HG03439 (cell line): Measurements from ENCODE around the gene TMEM219.
"Not testable (repeated sequence)": the region's sequence is repeated elsewhere in the genome, so short reads cannot be mapped to it uniquely, and the experiment has no call there.

Source experiments
- ATAC-seq: cut with Tn5 transposase; IDR thresholded peaks from one replicate; pipeline ENCODE4 v1.9.1; 2021; ENCODE audit warnings: mild to moderate bottlenecking, moderate library complexity; ENCODE audit not compliant: unreplicated experiment

Gene TMEM219, protein sequence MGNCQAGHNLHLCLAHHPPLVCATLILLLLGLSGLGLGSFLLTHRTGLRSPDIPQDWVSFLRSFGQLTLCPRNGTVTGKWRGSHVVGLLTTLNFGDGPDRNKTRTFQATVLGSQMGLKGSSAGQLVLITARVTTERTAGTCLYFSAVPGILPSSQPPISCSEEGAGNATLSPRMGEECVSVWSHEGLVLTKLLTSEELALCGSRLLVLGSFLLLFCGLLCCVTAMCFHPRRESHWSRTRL

DNA sequence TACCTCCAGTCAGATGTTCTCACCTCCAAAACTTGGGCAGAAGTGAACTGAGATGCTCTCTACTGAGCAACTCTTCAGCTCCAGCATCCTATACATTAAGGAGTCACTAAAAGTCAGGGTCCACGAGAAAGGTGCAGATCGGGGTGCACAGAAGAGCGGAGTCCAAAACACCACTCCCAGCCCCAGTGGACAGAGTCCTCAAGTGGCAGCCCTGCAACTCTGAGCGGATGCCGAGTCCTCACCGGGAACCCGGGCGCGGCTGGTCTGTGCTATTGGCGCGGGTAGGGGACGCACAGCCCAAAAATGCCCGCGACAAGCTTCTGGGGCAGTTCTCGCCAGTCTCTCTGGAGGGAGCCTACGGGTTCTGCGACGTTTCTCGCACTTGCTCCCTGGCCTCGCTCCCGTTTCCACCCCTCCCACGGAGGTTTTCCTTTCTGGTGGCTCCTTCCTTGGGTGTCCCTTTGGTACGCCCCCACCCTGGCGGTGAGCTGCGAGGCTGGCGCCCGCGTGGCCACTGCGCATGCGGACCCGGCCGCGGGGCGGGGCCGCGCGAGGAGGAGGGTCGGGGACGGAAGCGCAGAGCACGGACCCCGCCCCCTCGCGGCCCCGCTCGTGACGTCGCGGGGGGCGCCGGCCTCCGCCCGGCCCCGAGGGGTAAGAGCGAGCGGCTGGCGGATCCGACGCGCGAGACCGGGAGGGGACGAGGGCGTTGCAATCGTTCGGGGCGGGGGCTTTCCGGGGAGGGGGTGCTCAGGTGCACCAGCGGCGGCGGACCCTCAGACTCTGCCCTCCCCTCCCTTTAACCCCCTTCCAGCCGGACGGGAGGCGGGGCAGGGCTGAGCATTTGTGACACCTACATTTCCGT, at the start of gene TMEM219:
TSS of gene TMEM219 (plus strand) at position 601 of the 865 bp plus-strand sequence. CDS start 1,065 bp downstream, outside the sequence.
- ATAC-seq = peak; percentile 88

DNA sequence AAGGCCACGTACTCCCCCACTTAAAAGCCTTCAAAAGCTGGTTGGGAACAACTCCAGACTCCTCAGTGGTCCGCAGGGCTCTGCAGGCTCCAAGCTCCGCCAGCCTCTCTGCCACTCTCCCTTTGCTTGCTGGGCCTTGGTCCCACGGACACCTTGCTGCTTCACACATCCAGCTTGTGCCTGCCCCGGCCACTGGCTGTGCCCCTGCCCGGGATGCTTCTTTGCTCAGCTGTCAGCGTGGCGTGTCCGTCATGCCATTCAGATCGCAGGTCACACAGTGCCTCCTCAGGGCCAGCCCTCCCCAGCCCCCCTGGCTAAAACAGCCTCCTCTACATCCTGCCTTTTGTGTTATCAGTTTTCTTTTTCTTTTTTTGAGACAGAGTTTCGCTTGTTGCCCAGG, 49.8 kb upstream of the TMEM219 start:
- no peak for ATAC-seq

DNA sequence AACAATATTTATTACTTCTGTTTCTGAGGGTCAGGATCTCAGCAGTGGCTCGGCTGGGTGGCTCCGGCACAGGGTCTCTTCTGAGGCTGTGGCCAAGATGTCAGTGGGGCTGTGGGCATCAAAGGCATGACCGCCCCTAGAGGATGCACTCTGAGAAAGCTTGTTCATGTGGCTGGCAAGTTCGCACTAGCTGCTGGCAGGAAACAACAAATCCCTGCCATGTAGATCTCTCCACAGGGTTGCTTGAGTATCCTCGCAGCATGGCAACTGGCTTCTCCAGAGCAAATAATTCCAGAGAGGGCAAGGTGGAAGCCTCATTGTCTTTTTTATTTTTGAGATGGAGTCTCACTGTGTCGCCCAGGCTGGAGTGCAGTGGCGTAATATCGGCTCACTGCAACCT, 48.4 kb upstream of the TMEM219 start:
- no peak for ATAC-seq

DNA sequence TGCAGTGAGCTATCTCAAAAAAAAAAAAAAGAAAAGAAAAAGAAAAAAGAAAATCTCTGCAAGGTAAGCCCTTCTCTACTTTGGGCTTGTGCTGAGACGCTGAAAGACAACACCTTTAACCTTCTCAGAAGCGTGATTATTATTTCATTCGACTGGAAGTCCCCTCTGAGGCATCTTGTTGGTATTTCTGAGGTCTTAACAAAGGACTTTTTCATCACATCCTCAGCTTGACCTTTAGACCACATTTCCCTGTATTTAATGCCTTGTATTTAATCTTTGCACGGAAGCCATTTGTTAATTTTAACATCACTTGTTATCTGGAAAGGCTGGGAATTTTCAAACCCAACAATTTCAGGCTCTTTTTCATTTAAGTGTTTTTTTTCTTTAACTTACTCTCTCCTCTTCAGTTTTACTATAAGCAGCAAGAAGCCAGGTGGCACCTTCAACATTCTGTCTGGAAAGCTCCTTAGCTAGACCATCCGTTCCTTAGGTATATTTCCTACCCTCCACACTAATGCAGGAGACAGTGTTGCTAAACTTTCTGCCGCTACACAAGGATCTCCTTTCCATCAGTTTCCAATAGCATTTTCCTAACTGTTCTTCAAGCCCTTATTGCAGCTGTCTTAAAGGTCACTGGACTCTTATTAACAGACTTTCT, 46.2 kb upstream of the TMEM219 start:
- ATAC-seq = no peak

DNA sequence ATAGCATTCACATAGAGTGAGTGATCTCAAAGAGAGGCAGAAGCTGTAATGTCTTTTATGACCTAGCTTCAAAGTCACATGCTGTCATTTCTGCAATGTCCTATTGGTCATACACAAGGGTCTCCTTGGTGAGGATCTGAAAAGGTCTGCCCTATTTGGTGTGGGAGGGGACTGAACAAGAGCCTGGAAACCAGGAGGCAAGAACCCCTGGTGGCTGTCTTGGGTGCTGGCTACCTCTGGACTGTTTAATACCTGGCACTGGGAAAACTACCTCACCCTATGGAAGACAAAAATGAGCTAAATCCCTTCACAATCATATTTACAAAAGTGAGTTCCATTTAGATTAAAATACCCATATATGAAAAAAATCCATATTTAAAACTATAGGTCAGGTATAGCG, 44.9 kb upstream of the TMEM219 start:
- no peak for ATAC-seq

DNA sequence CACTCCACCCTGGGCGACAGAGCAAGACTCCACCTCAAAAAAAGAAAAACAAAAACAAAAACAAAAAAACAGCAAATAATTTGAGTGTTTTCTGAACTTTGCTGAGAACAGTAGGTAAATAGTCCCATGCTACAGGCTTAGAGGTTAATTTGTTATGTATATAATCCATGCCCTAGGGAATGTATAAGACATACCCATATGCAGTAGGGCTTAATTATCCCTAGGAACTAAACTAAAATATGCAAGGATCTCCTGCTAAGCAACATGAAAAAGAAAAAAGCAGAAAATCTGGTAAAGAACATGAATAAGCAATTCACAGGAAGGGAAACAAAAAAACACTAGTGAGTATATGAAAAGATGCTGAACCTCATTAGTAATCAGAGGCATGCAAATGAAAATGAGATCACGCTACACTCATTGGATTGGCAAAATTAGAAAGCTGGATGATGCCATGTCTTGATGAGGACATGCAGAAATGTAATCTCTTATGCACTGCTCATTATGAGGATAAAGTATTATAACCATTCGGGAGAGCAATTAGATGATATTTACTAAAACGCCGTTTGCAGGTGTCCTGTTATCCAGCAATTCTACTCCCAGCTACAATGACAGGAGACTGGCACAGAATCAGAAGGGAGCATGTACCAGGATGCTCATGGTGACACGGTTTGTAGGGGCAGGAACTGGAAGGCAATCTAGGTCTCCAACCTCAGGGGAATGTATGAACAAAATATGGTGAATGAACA, 41.4 kb upstream of the TMEM219 start:
- ATAC-seq = no peak

DNA sequence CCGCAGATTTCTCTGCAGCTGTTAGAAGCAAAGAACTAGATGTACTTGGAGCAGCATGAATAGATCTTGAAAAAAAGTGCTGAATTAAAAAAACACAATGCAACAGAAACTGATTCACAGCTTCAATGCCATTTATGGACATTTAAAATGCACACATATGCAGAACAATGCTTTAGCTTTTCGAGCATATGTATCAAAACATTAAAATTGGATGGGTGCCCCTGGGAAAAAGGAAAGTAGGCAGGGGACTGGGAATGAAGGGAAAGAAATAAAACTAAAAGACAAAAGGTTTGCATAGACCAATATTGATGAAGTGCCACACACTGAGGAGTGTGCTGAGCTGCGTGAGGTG, 40.9 kb upstream of the TMEM219 start:
- ATAC-seq = no peak

DNA sequence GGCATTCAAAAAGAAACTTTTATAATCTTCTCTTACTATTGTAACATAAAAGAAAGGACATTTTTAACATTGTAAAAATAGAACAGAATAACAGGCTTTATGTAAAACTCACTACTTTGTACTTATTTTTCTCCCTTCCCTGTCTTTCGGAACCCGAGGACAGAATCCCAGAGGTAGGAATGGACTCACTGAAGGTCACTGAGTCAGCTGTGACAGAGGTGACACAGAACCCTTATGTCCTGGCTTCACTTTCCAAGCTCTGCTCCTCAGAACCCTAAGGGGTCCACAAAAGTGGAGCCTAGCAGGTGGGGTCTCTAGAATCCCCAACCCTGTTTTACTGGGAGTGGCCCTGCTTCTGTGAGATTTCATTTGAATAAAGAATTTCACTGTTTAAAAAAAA, 39.6 kb upstream of the TMEM219 start:
- no peak for ATAC-seq

DNA sequence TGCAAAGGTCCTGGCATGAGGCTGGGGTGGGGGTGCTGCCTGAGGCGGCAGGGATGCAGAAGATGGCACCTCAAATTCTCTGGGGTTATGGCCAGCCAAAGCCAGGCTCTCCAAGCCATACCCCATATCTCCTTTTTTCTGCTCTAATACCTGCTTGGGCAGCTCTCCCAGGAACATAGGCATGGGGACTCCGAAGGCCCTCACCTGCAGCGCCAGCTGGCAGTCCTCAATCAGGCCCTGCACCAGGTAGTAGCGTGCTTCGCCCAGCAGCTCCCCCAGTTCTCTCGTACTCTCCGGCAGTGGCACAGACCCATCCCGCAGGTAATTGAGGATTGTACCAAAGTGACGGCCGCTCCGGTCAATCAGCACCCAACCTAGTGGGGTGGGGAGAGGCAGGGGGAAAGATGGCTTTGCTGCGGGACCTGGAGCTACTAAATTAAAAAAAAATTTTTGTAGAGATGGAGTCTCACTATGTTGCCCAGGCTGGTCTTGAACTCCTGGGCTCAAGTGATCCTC, 38.8 kb upstream of the TMEM219 start:
- no peak for ATAC-seq

DNA sequence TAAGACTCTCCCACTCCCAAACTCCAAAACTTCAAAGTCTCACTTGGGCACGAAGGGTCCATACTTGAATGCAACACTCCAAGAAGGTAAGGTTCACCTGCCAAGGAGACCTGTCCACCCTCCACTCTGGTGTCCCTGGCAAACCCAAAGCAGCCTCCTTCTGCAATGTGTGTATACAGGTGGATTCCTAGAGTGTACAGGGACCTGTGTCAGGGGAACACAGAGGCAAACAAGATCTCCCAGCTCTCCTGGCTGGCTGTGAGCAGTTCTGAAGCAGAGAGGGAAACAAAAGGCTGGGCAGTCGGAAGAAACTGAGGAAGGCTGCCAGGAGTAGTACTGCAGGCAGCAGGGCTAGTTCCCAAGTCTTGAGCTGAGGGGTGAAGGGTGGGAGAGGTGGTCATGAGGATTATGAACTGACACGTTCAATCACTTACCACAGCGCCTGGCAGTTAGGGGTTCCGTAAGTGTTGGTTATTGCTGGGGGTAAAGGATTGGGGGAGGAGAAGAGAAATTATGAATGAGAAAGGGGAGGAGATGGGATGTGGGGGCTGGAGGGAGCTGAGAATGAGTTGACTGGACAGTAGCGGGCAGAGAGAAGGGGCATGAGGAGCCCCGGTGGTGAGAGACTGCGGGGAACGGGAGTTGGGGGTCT, 36.6 kb upstream of the TMEM219 start:
- no peak for ATAC-seq

DNA sequence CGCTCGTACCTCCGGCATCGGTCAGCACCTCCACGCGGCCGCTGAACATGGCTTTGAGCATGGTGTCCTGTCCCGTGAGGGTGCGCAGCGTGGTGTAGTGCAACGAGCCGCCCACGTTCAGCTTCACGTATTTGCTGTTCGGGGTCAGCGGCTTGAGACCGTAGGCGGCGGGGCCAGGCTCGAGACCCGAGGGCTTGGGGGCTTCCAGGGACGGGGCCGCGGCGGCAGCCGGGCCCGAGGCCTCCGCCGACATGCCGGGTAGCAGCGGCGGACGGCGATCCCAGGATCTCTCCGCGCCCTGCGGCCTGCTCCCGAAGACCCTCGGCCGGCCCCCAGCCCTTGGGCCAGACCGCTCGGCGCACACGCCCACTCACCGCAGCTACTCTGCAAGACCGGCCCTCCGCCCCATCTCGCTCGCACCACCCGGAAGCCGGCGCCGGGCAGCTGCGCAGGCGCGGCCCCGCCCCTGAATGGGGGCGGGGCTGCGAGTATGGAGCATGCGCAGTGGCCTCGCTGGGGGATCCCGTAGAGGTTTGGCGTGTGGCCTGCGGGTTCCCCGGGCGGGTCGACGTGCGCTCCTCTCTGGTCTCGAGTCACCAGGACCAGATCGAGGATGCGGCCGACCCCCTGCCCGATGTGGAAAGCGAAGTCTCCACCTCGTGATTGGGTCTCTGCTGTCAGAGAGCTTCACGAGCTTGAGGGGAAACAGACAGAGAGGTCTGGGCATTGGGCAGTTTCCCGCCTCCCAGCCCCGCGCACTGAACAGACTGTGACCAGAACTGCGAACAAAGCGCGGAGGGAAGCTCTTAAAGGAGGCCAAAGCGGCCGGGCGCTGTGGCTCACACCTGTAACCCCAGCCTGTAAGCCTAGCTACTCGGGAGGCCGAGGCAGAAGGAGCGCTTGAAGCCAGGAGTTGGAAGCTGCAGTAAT, 35.8 kb upstream of the TMEM219 start, which contains the start of gene KCTD13:
TSS of gene KCTD13 (minus strand) at position 446 of the 930 bp plus-strand sequence. CDS start at position 253, 193 bp downstream.
- ATAC-seq = peak; percentile 87

DNA sequence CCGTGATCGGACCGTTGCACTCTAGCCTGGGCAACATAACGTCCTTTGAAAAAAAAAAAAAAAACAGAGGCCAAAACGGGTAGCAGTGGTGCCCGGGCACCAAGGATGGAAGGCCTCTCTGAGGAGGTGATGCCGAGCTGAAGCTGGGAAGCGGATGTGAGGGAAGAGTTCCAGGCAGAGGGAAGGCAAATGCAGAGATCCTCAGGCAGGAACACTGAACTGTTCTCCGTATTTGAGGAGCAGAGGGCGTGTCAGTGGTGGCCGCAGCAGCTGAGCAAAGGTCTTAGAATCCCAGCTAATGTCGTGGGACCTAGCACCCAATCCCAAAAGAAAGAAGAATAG, 35.2 kb upstream of the TMEM219 start:
- peak; percentile 13 for ATAC-seq

DNA sequence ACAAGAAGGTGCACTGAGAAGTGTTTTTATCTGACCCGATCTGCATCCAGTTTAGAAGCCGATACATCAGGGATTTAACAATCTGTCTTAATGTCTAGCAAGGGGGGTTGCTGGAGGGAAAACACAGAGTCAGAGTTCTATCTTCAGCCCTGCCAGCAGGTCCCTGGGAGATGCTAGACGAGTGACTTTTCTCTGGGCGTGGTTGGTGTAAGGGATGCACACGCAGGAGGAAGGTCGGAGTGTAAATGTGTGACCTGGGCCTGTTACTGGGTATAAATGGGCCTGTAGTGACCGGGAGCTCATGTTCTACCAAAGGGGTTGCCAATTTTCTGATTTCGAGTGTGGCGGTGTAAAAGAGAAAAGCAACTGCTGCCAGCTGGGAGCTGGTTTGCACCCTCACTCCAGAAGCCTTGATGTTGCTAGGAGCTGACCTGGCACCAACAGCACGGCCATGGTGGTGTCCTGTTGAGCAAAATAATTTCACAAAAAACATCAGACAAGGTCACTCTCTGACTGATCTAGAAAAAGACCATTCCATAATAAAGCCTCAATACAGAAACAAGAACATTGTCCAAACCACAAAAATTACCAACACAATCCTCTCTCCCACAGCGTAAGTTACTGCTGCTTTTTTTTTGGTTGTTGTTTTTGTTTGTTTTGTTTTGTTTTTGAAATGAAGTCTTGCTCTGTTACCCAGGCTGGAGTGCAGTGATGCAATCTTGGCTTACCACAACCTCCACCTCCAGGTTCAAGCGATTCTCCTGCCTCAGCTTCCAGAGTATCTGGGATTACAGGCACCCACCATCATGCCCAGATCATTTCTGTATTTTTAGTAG, 34.6 kb upstream of the TMEM219 start:
- ATAC-seq = no peak

DNA sequence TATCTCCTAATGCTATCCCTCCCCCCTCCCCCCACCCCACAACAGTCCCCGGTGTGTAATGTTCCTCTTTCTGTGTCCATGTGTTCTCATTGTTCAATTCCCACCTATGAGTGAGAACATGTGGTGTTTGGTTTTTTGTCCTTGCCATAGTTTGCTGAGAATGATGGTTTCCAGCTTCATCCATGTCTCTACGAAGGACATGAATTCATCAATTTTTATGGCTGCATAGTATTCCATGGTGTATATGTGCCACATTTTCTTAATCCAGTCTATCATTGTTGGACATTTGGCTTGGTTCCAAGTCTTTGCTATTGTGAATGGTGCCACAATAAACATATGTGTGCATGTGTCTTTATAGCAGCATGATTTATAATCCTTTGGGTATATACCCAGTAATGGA, 30.1 kb upstream of the TMEM219 start:
- not testable (repeated sequence) for ATAC-seq

DNA sequence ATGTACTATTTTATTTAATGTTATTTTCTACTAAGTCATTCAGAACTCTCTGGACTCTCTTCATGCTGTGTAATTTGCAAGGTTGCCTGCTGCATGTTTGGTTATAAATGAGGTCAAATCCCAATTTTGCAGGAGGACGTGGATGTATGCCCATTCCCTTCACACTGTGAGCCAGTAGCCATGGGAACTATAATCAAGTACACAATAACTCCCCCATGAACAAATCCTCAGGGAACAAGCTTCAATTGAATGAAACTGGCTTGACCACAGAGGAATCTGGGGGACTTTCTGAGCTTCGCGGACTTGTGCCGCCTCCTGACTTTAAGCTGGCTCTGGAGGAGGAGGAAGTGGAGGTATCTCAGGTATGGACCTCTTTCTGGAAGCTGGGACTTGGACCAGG, 21.2 kb upstream of the TMEM219 start:
- no peak for ATAC-seq

DNA sequence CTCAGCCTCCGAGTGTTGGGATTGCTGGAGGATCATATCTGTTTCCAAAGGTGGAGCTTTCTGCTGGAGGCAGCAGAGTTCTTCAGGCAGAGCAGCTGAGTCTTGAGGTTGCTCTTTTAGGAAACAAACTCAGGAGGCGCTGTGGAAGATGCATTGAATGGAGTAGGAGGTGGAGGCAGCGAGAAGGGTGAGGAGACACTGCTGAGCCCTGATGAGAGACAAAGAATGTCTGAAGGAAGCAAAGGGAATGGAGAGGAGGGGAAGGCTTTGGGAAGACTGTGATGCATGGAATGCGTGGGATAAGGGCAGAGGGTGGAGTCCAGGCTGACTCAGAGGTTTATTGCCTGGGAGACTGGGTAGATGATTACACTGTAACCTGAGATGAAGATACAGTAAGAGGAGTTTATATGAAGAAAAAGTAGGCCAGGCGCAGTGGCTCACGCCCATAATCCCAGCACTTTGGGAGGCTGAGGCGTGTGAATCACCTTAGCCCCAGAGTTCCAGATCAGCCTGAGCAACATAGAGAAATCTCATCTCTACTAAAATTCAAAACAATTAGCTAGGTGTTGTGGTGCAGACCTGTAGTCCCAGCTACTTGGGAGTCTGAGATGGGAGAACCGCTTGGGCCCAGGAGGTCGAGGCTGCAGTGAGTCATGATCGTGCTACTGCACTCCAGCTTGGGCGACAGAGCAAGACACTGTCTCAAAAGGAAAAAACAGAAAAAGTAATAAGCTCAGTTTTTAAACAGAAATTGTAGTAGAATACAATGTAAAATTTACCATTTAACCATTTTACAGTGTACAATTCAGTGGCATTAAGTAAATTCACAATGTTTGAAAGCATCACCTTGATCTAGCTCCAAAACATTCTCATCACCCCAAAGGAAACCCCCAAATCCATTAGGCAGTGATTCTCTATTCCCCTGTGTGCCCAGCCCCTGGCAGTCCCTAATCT, 17.8 kb upstream of the TMEM219 start:
- ATAC-seq = no peak

DNA sequence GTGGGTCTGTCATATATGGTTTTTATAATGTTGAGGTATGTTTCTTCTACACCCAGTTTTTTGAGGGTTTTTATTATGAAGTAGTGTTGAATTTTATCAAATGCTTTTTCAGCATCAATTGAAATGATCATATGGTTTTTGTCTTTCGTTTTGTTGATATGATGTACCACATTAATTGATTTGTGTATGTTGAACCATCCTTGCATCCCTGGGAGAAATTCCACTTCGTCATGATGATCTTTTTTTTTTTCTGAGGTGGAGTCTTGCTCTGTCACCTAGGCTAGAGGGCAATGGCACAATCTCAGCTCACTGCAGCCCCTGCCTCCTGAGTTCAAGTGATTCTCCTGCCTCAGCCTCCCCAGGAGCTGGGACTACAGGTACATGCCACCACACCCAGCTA, 14.0 kb upstream of the TMEM219 start:
- ATAC-seq = no peak
